GM19395 (cell line): ENCODE data around the gene DPP8.
"Not testable (repeated sequence)": the region's sequence is repeated elsewhere in the genome, so short reads cannot be mapped to it uniquely, and the experiment has no call there.

Experiments
- ATAC-seq: cut with Tn5 transposase; IDR thresholded peaks from one replicate; pipeline ENCODE4 v1.9.1; 2021; ENCODE audit warnings: mild to moderate bottlenecking, moderate library complexity; ENCODE audit not compliant: unreplicated experiment

Gene DPP8

GRCh38 chr15:65406424-65407000 is 111.0 kb downstream of the DPP8 start:
- ATAC-seq: no peak

- ATAC-seq: no peak
These were observed 111.6 kb downstream of the DPP8 start for GRCh38 chr15:65405791-65406423.

- no peak for ATAC-seq
These were observed 113.2 kb downstream of the DPP8 start for GRCh38 chr15:65404186-65404872.

- ATAC-seq: no peak
These were observed 114.5 kb downstream of the DPP8 start for GRCh38 chr15:65402961-65403360.

GRCh38 chr15:65401611-65402240 is 115.8 kb downstream of the DPP8 start:
- no peak for ATAC-seq

GRCh38 chr15:65400760-65401610 is 116.5 kb downstream of the DPP8 start:
- ATAC-seq: no peak

- no peak for ATAC-seq
These were observed 117.5 kb downstream of the DPP8 start for GRCh38 chr15:65399997-65400396.

- ATAC-seq: no peak
These were observed 118.3 kb downstream of the DPP8 start for GRCh38 chr15:65399001-65399706.

GRCh38 chr15:65398486-65398885 is 119.0 kb downstream of the DPP8 start:
- ATAC-seq: not testable (repeated sequence)

GRCh38 chr15:65396965-65397317 is 120.5 kb downstream of the DPP8 start:
- ATAC-seq: no peak

GRCh38 chr15:65396283-65396964 is 121.1 kb downstream of the DPP8 start:
- ATAC-seq: no peak

GRCh38 chr15:65395567-65396202 is 121.8 kb downstream of the DPP8 start:
- ATAC-seq: no peak

- ATAC-seq: no peak
These were observed 122.6 kb downstream of the DPP8 start for GRCh38 chr15:65394936-65395335.

- no peak for ATAC-seq
These were observed 123.2 kb downstream of the DPP8 start for GRCh38 chr15:65394280-65394789.

GRCh38 chr15:65393557-65393956 is 123.9 kb downstream of the DPP8 start:
- ATAC-seq: no peak

- ATAC-seq: no peak
These were observed 124.4 kb downstream of the DPP8 start for GRCh38 chr15:65393091-65393490.
